ENCODE results near the gene C1RL. TPM values are rescaled to one million over a fixed set of nuclear protein-coding genes. Genes with fewer than 3 reads are reported as not detected.

The C1RL gene
- total RNA-seq, 1 experiment from 2014 or later = 18.0 TPM

DNA sequence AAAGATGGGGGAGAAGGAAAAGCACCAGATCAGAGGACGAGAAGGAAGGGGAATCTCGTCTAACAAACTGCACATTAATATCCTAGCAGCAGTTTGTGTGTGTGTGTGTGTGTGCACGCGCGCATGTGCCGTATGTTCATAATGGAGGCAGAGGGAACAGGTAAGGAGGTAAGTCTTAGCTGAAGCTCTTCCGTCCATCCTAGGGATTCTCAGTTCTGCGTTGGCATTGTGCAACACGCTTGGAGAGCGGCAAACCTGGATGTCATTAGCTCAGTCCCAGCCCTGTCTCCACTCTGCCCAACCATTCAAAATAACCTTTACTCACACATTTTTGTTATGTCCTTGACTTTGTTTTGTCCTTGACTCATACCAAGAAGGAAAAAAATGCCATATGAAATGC, 15.1 kb downstream of the C1RL start:
- no peak for DNase-seq (ENCODE audit: low read depth)

DNA sequence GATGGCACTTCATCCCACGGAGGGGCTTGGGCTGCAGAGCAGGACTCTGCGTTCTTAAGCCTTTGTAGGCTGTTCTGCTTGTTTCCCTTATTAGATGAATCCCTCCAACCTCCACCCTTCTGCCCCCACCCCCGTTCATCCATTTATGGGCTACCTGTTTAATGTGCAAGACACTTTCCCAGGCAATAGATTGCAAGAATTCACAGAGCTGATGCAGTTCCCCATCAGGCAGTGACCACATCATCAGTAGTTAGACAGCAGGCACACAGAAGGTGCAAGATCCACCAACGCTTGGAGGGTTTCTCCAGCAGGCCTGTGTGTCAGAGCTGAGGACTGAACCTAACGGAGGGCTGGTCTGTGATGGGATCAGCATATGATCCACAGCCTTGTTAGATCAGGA, 15.5 kb downstream of the C1RL start:
- no peak for DNase-seq (ENCODE audit: low read depth)

DNA sequence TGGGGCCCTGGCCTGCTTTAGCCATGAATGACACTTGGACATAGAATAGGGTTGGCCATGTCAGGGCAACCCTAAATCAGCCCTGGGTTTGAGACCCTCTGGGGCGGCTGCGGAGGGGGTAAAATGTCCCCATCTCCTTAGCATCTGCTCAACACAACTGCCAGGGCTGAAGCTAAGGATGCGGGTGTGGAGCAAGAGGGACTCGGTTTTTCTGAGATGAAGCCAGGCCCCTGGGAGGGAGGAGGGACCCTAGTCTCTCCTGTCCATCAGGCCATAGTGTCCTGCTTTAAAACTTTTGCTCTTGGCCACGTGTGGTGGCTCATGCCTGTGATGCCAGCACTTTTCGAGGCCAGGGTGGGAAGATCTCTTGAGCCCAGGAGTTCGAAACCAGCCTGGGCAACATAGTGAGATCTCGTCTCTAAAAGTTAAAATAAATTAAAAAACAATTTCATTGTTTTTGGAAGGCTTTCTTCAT, 16.0 kb downstream of the C1RL start:
- no peak for DNase-seq (ENCODE audit: low read depth)

DNA sequence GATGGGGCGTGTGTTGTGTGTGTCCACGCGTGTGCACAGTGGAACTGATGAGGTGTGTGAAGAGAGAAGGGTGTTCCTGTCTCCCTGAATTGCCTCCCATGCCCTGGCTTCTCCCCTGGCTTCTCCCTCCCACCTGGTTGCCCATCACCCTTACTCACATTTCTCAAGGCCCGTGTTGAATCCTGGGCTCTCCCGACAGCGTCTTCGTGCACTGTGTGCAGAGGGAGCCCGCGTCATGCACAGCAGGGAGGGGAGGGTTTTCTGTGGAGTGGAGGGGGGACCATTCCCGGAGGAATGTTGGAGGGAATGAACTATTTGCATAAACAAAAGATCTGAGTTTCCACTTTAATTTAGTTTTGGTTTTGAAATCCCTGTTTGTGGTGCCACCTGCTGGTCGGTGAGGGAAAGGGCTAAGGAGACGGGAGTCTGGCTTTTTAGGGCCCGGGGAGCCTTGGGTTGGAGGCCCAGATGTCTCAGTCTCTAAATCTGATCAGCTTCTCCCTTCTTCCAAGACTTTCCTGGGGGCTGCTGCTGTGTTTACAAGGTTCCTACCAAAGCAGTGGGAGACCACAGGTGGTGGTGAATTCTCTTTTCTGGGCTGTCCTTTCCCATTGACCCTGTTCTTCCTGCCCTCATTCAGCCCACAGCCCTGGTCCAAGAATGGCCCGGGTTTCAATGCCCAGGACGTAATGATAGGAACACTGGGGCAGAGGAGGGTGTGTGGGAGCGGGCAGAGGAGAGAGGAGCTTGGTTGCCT, 16.6 kb downstream of the C1RL start, which contains the start of gene C1R:
TSS of gene C1R (minus strand) at position 217 of the 757 bp plus-strand sequence. CDS start at position 160, 57 bp downstream.
- DNase-seq (ENCODE audit: low read depth) = peak; percentile 55

DNA sequence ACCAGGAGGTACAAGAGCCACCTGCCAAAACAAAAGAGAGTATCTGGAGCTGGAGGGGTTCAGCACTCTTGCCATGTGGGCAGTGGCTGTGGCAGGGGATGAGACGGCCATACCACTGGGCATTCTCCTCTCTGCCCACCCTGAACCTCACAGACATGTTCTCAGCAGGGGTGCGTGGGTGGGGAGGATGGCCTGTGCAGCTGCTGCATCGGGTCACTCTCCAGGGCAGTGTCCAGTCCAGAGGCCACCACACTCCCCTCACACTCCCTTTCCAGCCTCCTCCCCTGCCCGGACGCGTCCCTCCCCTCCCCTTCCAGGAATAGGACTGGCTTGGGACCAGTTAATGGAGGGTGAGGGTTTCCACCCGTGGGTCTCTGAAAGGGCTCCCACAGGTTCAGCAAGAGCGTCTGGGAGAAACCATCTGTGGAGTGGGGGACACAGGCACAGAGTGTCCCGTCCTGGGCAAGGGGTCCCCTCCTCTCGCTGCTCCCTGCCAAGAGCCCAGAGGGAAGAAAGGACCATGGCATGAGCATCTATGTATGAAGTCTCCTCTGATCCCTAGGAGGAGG, 17.3 kb downstream of the C1RL start:
- DNase-seq (ENCODE audit: low read depth) = no peak

DNA sequence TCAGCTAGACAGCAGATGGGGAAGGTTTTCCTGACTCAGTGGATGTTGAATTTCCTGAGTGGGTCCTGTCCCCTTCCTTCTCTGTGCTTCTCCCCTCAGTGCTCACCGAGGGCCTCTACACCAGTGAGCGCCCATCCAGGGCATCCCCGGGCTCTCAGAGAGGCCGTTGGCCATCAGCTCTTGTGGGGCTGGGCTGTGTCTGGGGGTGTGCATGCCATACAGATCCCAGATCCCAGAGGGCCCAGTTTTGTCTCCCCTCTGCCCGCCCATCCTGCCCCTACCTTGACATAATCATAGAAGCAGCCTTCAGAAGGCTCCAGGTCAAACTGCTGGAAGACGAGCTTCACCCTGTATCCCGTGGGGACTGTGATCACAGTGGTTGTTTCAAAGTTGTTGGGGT, 17.8 kb downstream of the C1RL start:
- DNase-seq (ENCODE audit: low read depth) = no peak

GRCh38 chr12:7090222-7090998, 18.6 kb downstream of the C1RL start:
- DNase-seq (ENCODE audit: low read depth) = no peak

- DNase-seq (ENCODE audit: low read depth) = no peak
Measured at GRCh38 chr12:7089196-7089871, 19.7 kb downstream of the C1RL start.

DNA sequence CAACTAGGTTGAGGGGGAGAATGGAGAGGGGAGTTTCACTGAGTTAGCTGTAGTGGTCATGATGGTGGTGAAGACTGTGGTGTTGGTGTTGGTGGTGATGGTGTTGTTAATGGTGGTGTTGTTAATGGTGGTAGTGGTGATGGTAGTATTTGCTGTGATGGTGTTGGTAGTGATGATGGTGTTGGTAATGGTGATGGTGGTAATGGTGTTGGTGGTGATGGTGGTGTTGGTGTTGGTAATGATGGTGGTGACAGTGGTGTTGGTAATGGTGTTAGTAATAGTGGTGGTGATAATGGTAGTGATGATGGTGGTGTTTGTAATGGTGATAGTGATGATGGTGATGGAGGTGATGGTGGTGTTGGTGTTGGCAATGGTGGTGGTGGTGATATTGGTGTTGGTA, 25.9 kb downstream of the C1RL start:
- no peak for DNase-seq (ENCODE audit: low read depth)

DNA sequence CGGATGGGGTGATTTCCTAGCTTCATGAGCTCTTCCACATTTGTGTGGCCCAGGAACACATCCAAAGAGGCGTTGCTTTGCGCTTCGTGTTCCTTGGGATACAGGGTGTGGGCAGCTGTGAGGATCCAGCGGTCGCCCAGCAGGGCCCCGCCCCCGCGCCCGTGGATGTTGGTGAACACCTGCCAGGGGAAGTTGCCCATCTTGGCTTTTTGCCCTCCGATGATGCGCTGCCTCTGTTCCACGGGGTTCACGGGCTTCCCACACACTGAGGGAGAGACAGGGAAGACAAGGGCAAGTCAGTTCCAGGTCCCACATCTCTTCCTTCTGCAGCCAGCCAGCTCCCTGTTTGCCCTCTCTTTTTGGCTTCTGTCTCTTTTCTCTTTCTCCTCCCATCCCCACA, 28.0 kb downstream of the C1RL start:
- DNase-seq (ENCODE audit: low read depth) = no peak

DNA sequence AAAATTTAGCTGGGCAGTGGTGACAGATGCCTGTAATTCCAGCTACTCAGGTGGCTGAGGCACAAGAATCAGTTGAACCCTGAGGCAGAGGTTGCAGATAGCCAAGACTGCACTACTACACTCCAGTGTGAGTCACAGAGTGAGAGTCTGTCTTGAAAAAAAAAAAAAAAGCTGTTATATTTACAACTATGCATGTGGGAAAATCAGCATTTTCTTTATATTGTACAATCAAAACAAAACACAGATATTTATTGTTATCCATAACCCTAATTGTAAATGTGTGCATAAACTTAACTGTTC, 29.2 kb downstream of the C1RL start:
- peak; percentile 53 for DNase-seq (ENCODE audit: low read depth)

DNA sequence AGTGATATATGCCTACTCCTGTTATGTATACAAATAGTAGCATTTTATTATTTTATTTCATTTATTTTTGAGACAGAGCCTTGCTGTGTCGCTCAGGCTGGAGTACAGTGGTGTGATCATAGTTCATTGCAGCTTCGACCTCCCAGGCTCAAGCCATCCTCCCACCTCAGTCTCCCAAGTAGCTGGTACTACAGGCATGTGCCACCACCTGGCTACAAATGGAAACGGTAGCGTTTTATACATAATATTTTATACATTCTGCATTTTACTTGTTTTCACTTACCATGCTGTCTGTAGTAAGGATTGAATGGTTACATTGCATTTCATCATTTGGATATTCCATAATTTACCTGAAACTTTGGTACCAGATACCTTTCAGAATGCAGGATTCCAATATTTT, 30.9 kb downstream of the C1RL start:
- no peak for DNase-seq (ENCODE audit: low read depth)

DNA sequence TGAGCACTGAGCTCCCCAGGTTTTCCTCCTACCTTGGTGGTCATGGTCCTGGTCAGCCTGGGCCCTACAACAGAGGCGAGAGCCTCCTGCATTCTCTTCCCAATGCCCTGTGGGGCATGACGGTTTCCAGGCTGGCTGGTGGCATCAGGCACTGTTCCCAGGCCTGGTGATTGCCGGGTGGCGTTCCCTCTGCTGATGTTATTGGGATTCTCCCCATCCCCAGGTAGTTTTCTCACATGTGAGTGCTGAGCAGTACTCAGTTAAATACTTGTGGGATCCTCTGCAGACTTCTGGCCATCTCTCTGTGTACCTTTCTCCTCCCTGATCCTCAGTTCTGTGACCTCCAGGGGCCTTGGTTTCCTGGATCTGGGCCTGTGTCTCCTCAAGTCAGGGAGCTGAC, 32.5 kb downstream of the C1RL start:
- DNase-seq (ENCODE audit: low read depth) = no peak

DNA sequence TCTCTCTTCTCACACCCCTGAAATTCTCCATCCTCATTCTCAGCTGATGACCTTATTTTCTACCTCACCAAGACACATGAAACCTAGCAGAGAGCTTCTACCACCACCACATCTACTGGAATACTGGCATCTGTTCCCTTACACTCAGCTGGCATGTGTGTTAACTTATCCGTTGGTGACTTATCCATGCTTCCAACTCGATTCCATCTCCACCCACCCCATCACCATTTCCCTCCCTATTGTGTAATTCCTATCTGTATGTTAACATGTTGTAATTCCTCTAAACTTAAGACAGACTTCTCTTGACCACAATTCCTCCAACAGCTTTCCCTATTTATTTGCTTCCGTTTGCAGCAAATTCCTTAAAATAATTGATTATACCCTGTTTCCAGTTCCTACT, 33.1 kb downstream of the C1RL start:
- no peak for DNase-seq (ENCODE audit: low read depth)

DNA sequence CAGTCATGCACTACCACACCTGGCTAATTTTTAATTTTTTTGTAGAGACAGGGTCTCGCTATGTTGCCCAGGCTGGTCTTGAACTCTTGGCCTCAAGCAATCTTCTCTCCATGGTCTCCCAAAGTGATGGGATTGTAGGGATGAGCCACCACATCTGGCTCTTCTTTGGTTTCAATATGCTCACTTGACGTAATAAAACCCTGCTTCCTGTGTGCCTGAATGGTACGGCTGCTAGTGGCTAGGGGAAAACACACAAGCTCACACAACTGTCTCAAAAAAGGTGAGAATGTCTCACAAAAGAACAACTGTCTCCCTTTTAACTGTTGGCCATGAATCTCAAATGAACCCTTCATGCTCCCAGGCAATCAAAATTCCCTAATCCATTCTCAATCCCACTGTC, 33.5 kb downstream of the C1RL start:
- no peak for DNase-seq (ENCODE audit: low read depth)

- no peak for DNase-seq (ENCODE audit: low read depth)
Measured at GRCh38 chr12:7073946-7074345, 35.1 kb downstream of the C1RL start.

DNA sequence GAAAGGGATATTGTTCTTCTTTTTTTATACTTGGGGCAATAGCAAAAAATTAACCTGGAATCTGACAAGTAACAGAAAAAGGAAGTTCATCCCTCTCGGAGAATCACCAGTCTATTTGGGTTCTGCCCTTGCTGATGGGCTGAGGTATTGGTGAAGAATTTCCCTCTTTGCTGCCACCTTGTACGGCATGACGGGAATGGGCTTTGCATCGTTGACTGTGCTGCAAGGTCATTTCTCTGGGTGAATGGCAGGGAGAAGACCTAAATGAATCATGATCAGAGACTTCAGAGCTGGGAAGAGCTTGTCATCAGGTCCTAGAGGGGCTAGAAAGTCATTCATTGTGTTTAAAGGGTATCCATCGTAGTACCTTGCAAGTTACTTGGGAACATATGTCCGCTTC, 36.5 kb downstream of the C1RL start:
- DNase-seq (ENCODE audit: low read depth) = no peak

DNA sequence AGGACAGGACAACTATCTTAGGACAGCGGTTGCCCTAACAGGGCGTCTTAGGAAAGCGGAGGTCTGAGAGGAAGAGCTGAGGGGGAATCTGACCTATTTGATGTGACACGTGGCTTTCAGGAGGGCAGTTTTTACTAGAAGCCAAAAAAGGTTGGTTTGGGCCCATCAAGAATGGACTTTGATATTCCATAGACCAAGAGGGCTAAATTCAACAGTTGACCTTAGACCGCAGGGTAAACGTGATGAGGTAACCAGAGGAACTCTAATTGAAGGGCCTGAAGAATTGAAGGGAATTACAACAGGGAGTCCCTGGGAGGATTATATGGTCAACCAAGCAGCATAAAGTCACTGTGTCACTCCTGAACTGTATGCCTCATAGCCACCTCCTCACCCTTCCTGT, 37.0 kb downstream of the C1RL start:
- no peak for DNase-seq (ENCODE audit: low read depth)

- no peak for DNase-seq (ENCODE audit: low read depth)
Measured at GRCh38 chr12:7069386-7069785, 39.6 kb downstream of the C1RL start.

DNA sequence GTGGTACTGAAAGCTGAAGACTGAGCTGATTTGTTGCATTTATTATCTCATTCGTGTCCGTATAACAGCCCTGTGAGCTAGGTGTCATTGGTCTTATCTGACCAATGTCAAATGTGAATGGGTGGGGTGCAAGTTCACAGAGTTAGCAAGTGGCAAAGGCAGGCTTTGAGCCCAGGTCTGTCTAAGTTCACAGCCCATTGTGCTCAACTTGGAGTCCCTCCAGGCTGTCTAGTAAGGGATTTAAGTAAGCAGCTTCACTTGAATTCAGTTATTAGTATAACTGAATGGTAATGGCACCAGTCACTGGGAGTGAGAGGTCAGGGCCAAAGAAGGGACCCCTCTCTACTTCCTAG, 40.0 kb downstream of the C1RL start:
- DNase-seq (ENCODE audit: low read depth) = no peak

DNA sequence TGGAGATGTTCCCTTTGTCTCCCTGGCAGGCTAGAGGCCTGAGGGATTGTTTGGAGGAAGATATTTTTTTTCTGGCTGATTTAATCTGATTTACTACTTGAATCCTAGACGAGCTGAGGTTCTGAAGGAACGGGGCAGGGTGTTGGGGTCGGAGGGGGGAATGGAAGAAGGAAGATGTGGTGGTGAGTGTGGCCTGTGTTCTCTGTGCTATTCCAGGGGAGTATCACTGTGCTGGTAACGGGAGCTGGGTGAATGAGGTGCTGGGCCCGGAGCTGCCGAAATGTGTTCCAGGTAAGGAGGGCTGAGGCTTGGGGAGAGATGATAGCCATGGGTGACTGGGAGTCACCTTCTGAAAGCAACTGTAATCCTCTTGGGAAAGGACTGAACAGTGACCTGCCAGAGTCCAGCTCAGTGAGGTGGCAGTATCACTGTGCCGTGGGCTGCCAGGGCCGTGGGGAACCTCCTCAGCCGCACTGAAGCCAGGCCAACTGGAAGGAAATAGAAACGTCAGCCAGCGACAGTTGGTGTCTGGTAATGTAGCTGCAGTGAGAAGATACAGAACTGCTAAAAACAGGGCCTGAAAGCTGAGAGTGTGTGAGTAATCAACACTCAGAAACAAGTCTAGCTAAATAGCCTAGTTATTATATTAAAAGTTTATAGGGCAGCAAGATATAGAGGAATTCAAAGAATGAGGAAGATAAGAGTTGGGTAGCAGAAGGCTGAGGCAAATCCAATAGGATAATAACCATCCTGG, 40.6 kb downstream of the C1RL start:
- no peak for DNase-seq (ENCODE audit: low read depth)

All from HT1080 (cell line).